Left hindlimb (tissue), 1 donor: Measurements from ENCODE around the gene LCN2.
A peak's percentile ranks its signal among the peaks of the same experiment; 100 is the strongest.

Experiments
- DNase-seq: peaks from one replicate; pipeline ENCODE4 v3.0.0-alpha.2; 2018

The LCN2 gene

GRCh38 chr9:128151309-128152132 is 2.3 kb downstream of the LCN2 start:
- DNase-seq: no peak

DNA sequence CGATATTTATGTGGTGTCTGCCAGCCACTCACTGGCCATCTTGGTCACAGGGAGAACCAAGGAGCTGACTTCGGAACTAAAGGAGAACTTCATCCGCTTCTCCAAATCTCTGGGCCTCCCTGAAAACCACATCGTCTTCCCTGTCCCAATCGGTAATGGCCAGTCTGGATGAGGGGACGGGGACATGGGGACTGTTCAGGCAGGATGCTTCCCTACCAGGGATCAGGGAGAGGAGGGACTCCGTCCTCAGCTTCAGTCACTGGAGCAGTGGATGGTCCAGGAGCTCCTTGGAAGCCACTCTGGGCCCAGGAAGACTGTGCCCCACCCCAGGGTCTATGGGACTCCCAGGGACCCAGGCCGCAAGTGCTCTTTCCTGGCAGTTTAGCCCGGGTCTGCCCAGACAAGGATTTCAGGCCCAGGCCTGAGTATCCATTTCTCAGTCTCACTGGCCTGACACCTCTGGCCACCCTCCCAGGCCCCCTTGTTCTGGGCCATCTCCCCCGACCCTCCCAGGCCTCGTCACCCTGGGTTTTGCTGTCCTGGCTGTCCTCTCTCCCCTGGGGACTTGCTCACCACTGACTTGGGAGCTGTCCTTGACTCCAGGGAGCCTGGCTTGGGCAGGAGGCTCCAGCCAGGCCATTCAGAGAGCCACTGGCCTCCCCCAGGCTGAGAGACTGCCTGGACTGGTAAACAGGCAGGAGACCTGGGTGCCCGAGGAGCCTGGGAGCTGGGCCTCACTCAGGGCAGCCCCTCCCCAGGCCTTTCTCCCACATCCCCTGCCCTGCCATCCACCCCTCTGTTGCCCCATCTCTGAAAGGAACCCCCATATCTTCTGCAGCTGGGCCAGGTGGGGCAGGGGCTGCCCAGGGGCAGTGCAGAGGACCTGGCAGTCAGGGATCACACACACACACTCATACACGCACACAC is 3.1 kb downstream of the LCN2 start:
- DNase-seq: no peak

DNA sequence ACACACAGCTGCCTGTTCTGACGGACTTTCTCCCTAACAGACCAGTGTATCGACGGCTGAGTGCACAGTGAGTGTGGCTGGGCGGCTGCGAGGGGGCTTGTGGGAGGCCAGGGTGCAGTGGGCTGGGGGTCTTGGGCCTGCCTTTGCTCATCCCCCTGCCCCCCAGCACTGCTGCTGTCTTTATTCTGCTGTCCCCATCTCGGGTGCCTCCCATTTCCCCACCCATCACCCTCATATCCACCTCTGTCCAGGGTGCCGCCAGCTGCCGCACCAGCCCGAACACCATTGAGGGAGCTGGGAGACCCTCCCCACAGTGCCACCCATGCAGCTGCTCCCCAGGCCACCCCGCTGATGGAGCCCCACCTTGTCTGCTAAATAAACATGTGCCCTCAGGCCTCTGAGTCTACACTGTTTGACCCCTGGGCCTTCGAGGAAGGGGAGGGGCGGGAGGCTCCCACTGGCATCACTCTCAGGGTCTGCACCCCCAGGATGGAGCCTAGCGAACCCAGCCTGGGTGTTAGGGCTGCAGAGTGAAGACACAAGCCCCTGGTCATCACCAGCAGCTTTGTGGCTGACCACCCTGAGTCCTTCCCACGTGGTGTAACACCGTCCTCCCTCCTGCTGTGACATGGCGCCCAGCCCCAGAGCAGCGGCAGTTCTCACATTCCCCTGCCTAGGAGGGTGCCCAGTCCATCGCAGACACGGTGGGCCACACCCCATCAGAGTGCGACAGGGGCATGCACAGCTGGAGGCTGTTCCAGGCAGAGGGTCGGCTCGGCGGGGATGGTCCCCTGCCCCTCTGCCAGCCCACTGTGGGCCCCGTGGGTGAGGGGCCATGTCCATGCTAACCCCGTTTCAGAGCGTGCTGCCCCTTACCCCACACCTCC is 4.0 kb downstream of the LCN2 start:
- DNase-seq: no peak

DNA sequence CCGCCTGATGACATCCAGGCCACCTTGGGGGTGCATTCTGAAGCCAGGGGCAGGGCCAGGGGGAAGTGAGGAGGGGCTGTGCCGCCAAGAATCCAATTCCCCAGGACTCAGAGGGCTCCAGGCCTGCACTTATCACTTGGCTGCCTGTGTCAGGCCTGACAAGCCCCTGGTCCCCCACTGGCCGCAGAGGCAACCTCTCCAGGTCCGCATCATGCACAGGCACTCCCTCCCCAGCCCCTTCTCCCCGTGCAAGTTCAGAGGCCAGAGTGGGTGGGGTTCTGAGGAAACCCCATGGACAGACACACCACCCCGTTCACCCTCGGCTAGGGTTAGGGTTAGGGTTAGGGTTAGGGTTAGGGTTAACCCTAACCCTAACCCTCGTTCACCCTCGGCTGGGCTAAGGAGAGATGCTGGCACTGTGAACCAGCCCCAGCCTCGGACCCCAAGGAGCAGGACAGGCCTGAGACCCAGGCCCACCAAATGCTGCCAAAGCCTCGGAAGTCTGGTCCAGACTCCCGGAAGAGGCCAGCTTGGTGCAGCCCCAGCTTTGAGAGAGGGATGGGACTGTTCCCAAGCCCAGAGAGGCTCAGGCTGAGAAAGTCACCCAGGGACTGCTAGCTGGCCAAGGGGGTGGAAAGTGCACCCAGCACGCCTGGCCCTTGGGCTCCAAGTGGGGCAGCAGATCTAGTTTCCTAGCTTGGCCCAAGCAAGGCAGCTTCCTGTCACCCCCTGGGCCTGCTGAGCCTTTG is 4.9 kb downstream of the LCN2 start:
- no peak for DNase-seq

GRCh38 chr9:128155736-128156500 is 6.7 kb downstream of the LCN2 start:
- no peak for DNase-seq

DNA sequence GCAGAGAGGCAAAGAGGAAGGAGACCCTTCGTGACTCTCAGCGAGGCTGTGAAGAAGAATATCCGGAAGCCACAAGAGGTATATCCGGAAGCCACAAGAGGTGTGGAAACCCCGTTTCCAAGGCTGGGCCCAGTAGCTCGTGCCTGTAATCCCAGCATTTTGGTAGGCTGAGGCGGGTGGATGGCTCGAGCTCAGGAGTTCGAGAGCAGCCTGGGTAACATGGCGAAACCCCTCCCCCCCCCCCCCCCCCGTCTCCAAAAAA is 10.2 kb downstream of the LCN2 start:
- DNase-seq: no peak

GRCh38 chr9:128159784-128160602 is 10.7 kb downstream of the LCN2 start, which contains the start of gene BBLN:
Gene BBLN, plus strand, starts transcription at chr9:128160265. Its CDS starts 143 bp downstream, at chr9:128160408.
- peak; percentile 98 for DNase-seq

GRCh38 chr9:128160603-128160987 is 11.3 kb downstream of the LCN2 start:
- no peak for DNase-seq

GRCh38 chr9:128161215-128161902 is 12.1 kb downstream of the LCN2 start:
- no peak for DNase-seq

- DNase-seq: no peak
These were observed 13.2 kb downstream of the LCN2 start for GRCh38 chr9:128162215-128163026.

DNA sequence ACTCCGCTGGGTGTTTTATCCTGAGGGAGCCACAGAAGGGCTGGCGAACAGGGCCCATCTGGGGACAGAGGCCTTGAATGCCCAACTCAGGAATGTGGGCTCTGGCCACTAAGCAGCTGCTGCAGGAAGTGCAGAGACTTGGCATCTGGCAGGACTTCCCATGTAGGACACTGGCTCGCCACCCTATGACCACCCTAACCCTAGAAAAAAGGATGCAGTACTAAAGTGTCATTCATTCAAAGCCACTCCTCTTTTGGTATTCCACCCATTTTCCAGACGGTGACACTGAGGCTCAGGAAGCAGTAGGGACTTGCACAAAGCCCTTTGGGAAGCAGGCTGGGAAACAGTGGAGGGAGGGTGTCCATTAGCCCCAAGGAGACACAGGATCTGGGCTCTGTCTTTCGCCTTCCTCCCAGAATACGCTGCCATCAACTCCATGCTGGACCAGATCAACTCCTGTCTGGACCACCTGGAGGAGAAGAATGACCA is 13.8 kb downstream of the LCN2 start:
- no peak for DNase-seq

- no peak for DNase-seq
These were observed 14.5 kb downstream of the LCN2 start for GRCh38 chr9:128163523-128164306.

- DNase-seq: no peak
These were observed 15.1 kb downstream of the LCN2 start for GRCh38 chr9:128164307-128164885.

GRCh38 chr9:128166169-128166568 is 16.9 kb downstream of the LCN2 start:
- DNase-seq: no peak

DNA sequence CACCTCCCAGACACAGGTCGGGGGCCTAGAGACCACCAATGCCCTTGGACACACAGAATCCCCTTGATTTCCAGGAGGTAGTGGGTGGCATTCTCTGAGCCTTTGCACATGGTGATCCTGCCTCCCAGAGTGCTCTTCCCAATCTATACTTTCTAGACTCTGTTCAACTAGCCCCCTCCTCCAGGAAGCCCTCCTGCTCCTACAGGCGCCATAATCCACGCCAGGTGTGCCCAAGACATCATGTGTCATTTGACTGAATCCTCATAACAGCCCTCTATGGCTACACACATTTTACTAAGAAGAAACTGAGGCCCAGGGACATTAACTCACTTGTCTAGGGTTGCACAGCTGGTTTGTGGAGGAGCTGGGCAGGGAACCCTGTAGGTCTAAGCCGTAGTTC is 18.0 kb downstream of the LCN2 start:
- no peak for DNase-seq

DNA sequence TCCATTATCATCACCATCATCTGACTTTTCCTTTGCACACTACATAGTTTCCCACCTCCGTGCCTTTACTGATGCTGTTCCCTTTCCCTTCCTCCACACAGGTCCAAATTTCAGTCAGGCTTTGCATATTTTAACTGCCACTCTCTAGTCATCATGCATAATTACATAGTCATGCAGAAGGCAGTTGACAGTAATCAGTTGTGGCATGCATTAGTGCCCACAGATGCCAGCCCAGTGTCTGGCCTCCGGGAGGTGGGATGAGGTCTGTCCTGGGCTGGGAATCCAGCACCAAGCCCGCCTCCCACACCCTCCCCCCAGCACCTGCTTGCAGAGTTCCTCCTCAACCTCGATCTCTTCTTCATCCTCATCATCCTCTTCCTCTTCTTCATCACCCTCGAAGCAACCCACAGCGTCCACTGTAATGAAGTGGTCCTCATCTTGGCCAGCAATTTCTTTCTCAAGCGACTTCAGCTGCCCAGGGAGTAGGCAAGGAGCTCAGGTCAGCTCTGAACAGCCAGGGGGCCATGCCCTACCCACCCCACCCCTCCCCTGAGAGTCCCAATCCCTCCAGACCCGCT is 19.6 kb downstream of the LCN2 start:
- no peak for DNase-seq

GRCh38 chr9:128169492-128169891 is 20.2 kb downstream of the LCN2 start:
- DNase-seq: no peak
